Heart right ventricle (tissue), 16 donors: ENCODE measurements around the gene PPWD1. TPM values are rescaled to one million over a fixed set of nuclear protein-coding genes. Genes with fewer than 3 reads are reported as not detected.
A peak's percentile ranks its signal among the peaks of the same experiment; 100 is the strongest.

Experiments used
- ATAC-seq, 8 donors: fragments of 200-7000 bp; cut with Tn5 transposase; one replicate each; pipeline ENCODE4 v1.9.1; 2020; ENCODE audit warnings: mild to moderate bottlenecking in 8 of 8, moderate library complexity in 8 of 8, moderate number of reproducible peaks in 1 of 8
- DNase-seq, 2 donors: peaks; one replicate each; pipeline ENCODE4 v3.0.0-alpha.2; 2020
- H3K27ac ChIP-seq, 10 donors: fragments of 200-600 bp; sonication (generic) in 2 of 10; one replicate each; pipeline versions ENCODE4 v1.5.0 to v1.8.0; 2020 to 2022; ENCODE audit warnings: mild to moderate bottlenecking in 3 of 10
- H3K27me3 ChIP-seq, 7 donors: fragments of 200-600 bp; one replicate each; pipeline ENCODE4 v1.8.0; 2021 to 2022; ENCODE audit warnings: mild to moderate bottlenecking in 2 of 7
- H3K36me3 ChIP-seq, 9 donors: fragments of 200-600 bp; sonication (generic) in 1 of 9; one replicate each; pipeline versions ENCODE4 v1.5.0 to v1.8.0; 2020 to 2022; ENCODE audit warnings: mild to moderate bottlenecking in 2 of 9
- H3K4me1 ChIP-seq, 9 donors: fragments of 200-600 bp; sonication (generic) in 1 of 9; one replicate each; pipeline versions ENCODE4 v1.5.0 to v1.8.0; 2020 to 2022; ENCODE audit warnings: mild to moderate bottlenecking in 4 of 9
- H3K4me3 ChIP-seq, 10 donors: fragments of 200-600 bp; sonication (generic) in 2 of 10; one replicate each; pipeline versions ENCODE4 v1.5.0 to v1.8.0; 2020 to 2022; ENCODE audit warnings: mild to moderate bottlenecking in 7 of 10, moderate library complexity in 2 of 10
- H3K9me3 ChIP-seq, 11 donors: fragments of 200-600 bp in 10 of 11; sonication (generic) in 2 of 11; one replicate each; pipeline versions ENCODE4 v1.5.0 to v1.8.0; 2013 to 2022; ENCODE audit warnings: mild to moderate bottlenecking in 2 of 11, control low read depth in 1 of 11, moderate library complexity in 1 of 11
- WGBS, 2 donors: extraction: QIAGEN DNeasy Blood & Tissue Kit; methylation state at CpG; one replicate each; pipeline ENCODE4 v1.1.7; 2013; ENCODE audit warnings: inconsistent platforms in 1 of 2; 5-methylcytosine and 5-hydroxymethylcytosine counted together
- intact Hi-C, 10 donors: fragments of 100-400 bp; cut with DNase I; formaldehyde crosslinking; loops; one replicate each; pipeline versions ENCODE4 v1.11.1 to v1.14.2; 2022
- polyA plus RNA-seq, 2 donors: library from polyadenylated mRNA; stranded (reverse); fragments of 200-250 nt; gene quantifications; one replicate each; pipeline ENCODE4 v1.2.3, GENCODE V29; 2013
- total RNA-seq, 10 donors: library from RNA; stranded (reverse); fragmentation: NEBNext Ultra II Directional in 3 of 10; extraction: Animal tissue kit (Norgen Biotek cat#: 25700) in 3 of 10; gene quantifications; one replicate each; pipeline versions ENCODE4 v1.2.1 to v1.2.4, GENCODE V29; 2021 to 2023
- TF ChIP-seq, protein P1 (sequence below), 9 donors: fragments of 200-600 bp; sonication (generic) in 2 of 9; IDR thresholded peaks; one replicate each; pipeline versions ENCODE4 v1.5.0 to v1.8.0; 2021 to 2022; ENCODE audit warnings: antibody characterized with exemption in 9 of 9, mild to moderate bottlenecking in 5 of 9, moderate library complexity in 1 of 9
- donor health status: Arrhythmogenic right ventricular cardiomyopathy.
- donor health status: ischemic (EF 13 %, LVEDD 7.1; RV severe dilation, severe dysfunction).
- donor health status: healthy with polysubstance abuse.
- donor health status: DM: no; HTN: yes; CAD: no.
- donor health status: DM: no; HTN: no; CAD: no.
- donor health status: ischemic (EF 25% LVEDD 6.9; RV normal size, moderate dysfunction).
- donor health status: ischemic (EF 25% LVEDD 5.7; RV mildly dilated, moderate dysfunction).
- donor health status: healthy.
- donor health status: DM: yes; HTN: yes; CAD: no.
- donor health status: Ischemic cardiomyopathy.
- donor health status: ischemic (EF 35%, LVEDD 5.7; RV mildly dilated, moderate dysfunction).
- donor health status: nonischemic (EF 11% LVEDD 7.7; RV severe dilation, severe dysfunction).
- donor health status: DM: yes; HTN: yes; CAD: no.
- donor health status: PGD.
- donor health status: ischemic (EF 29% LVEDD 5.4; RV normal size, mild dysfunction).
- donor health status: nonischemic (EF 23%, LVEDD 6.1; RV moderate dilation, normal function).

Gene PPWD1
- total and polyA plus RNA-seq, 12 donors: 8.0 to 31.6 (median 16.2) TPM

DNA sequence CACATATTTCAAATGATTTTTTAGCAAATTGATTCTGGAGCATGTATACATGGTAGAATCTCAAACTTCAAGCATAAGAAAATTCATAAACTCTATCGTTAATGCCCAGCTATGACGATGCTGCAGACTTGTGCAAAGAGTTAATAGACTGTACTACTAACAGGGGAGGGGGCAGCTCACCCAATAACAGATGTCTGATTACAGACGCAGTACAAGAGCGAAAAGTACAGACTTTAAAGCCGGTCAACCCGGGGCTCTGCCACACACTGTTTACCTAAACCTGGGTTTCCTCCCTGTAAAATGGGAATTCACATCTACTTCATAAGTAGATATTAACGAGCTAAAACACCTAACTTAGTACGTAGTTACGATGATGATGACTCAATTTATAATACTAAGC lies 60.4 kb downstream of the PPWD1 start:
- WGBS, 2 donors: 6 to 7% methylated on average over 9 of the region's 9 CpGs
- Histone ChIP-seq H3K9me3 (no peaks in the 10 kb centered on the region), H3K36me3 (peaks cover 0 to 4% (median 0%) of the 10 kb centered on the region in 9 donors), H3K4me1 (peaks cover 4 to 46% (median 43%) of the 10 kb centered on the region in 9 donors), H3K4me3 (peak overlapping the region; percentile 71 to 100 (median 87)), H3K27ac (peak overlapping the region in 9 of 10 donors; percentile 72 to 94 (median 90)), H3K27me3 (no peaks in the 10 kb centered on the region)
- TF ChIP-seq, protein P1, sequence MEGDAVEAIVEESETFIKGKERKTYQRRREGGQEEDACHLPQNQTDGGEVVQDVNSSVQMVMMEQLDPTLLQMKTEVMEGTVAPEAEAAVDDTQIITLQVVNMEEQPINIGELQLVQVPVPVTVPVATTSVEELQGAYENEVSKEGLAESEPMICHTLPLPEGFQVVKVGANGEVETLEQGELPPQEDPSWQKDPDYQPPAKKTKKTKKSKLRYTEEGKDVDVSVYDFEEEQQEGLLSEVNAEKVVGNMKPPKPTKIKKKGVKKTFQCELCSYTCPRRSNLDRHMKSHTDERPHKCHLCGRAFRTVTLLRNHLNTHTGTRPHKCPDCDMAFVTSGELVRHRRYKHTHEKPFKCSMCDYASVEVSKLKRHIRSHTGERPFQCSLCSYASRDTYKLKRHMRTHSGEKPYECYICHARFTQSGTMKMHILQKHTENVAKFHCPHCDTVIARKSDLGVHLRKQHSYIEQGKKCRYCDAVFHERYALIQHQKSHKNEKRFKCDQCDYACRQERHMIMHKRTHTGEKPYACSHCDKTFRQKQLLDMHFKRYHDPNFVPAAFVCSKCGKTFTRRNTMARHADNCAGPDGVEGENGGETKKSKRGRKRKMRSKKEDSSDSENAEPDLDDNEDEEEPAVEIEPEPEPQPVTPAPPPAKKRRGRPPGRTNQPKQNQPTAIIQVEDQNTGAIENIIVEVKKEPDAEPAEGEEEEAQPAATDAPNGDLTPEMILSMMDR (IDR thresholded peaks at IDR 0.05): no peak
- ATAC-seq: peak in 1 of 8 donors; percentile 3
- DNase-seq: no peak
- intact Hi-C loops: loop anchor here in 2 of 10 donors (5.0 to 10.0 kb wide), 2 partner anchors 61 to 301 kb away; partner anchors contain the start of genes CENPK (in 1 of the 2), ERBIN (in 1 of the 2) and PPWD1 (in 1 of the 2)

DNA sequence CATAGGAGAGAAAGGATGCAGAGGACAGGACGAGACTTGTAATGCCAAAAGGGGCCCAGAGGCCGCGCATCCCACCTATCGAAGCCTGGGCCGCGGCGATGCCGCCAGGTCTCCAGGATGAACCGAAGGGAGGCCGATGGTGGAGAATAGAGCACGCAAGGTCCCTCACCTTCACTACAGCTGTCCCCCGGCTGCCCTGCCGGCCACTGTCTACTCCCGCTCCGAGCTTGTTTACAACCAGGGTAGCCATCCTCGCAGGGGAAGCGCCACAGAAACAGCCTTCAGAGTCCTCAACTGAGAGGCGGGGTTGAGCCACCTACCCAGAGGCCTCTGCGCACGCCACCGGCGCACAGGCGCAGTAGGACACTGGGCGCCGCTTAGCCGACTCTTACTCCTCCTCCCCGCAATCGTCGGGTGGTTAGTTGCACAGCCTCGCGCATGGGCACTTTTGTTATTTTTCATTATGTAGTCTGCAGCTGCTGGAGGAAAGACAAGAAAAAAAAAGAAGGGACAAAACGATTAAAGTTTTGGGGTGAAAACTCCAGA lies 61.0 kb downstream of the PPWD1 start, which contains the start of gene TRIM23:
TRIM23 (minus strand) TSS at position 309 of the 546 bp plus-strand sequence; CDS start at position 250, 59 bp downstream.
- ATAC-seq: peak; percentile 99
- no peaks in the 10 kb centered on the region for H3K27me3 ChIP-seq
- intact Hi-C loops: loop anchor here in 2 of 10 donors (5.0 to 10.0 kb wide), 2 partner anchors 62 to 301 kb away; partner anchors contain the start of genes CENPK (in 1 of the 2), ERBIN (in 1 of the 2) and PPWD1 (in 1 of the 2)
- WGBS, 2 donors: 0% methylated on average over 32 of the region's 32 CpGs
- TF ChIP-seq, protein P1 (IDR thresholded peaks at IDR 0.05): peak in 1 of 9 donors; percentile 9
- peak within 1 kb of the TSS; percentile 71 to 100 (median 87) for H3K4me3 ChIP-seq
- peaks cover 0 to 9% (median 0%) of the 10 kb centered on the region in 9 donors for H3K36me3 ChIP-seq
- DNase-seq: peak; percentile 88 to 93
- no peaks in the 10 kb centered on the region for H3K9me3 ChIP-seq
- H3K4me1 ChIP-seq: peaks cover 4 to 46% (median 40%) of the 10 kb centered on the region in 9 donors
- H3K27ac ChIP-seq: peak within 1 kb of the TSS; percentile 72 to 94 (median 90)

DNA sequence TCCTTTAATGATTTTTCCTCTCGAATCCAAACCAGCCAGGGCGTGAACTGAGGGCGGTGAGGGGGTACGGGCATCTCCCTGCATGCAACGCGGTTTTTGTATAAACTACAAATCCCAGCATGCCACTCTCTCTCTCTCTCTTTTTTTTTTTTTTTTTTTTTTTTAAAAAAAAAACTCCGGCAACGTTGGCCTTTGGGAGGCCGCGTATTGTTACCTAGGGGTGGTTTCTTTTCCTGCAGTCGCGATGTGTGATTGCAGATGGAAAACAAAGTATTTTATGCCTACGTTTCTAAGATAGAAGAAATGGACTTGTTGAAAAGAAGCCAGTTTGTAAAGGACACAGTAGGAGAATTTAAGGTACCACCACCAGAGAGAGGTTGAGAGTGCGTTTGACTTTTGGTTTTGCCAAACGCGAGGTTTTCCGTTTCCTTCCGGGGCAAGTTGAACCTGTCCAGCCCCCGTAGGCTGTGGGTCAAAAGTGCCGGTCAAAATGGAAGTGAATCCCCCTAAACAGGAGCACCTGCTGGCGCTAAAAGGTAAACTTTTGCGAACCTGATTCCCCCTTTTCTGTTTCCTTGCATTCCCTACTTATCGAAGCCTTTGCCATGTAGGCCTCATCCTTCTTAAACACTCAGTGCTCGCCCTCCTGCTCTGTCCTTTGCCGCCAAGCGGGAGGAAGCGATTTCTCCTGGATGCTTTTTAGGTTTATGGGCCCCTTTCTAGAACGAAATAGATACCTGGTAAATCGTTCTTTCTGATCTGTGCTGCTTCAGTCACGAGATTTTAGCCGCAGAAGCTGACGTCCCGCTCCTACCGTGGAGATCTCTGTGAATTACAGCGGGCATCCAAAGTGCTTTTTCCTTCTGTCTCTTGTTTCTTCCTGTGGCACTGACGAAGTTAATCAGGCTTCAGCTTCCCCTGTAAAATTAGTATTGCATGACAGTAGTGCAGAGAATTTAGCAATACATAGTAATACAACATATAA lies 61.8 kb downstream of the PPWD1 start, which contains the start of the genes SHLD3 and TRAPPC13:
SHLD3 (plus strand) TSS at position 457 of the 985 bp plus-strand sequence. CDS start 4,561 bp downstream, outside the sequence.
TRAPPC13 (plus strand) TSS at position 457 of the 985 bp plus-strand sequence; CDS start at position 491, 34 bp downstream.
- 0% methylated on average over 36 of the region's 36 CpGs for WGBS, 2 donors

More for the DNA sequence above, 61.8 kb downstream of the PPWD1 start, which contains the start of the genes SHLD3 and TRAPPC13:
- Histone ChIP-seq H3K36me3 (peaks cover 0 to 17% (median 4%) of the 10 kb centered on the region in 9 donors), H3K4me3 (peak within 1 kb of the TSS; percentile 71 to 100 (median 87)), H3K4me1 (peaks cover 4 to 46% (median 39%) of the 10 kb centered on the region in 9 donors), H3K27me3 (no peaks in the 10 kb centered on the region), H3K27ac (peak within 1 kb of the TSS; percentile 72 to 94 (median 90)), H3K9me3 (no peaks in the 10 kb centered on the region)
- intact Hi-C loops: loop anchor here in 2 of 10 donors (5.0 to 10.0 kb wide), 2 partner anchors 63 to 300 kb away; partner anchors contain the start of genes CENPK (in 1 of the 2), ERBIN (in 1 of the 2) and PPWD1 (in 1 of the 2)
- ATAC-seq (peak; percentile 90 to 96 (median 92)), DNase-seq (peak; percentile 60 to 88)
- TF ChIP-seq, protein P1 (IDR thresholded peaks at IDR 0.05): peak in 2 of 9 donors; percentile 6 to 7
